ENCODE results near the gene RGS6. TPM values are rescaled to one million over a fixed set of nuclear protein-coding genes. Genes with fewer than 3 reads are reported as not detected.
A peak's percentile ranks its signal among the peaks of the same experiment; 100 is the strongest.

RGS6 gene
- total RNA-seq, 1 donor from 2014 or later = 4.9 TPM

- no peak for DNase-seq (ENCODE audit: low spot score in 2 of 2)
- no peak for FAIRE-seq
Measured at GRCh38 chr14:71942904-71943694, 10.9 kb downstream of the RGS6 start.

- FAIRE-seq = no peak
- no peak for DNase-seq (ENCODE audit: low spot score in 2 of 2)
Measured at GRCh38 chr14:71943695-71944018, 11.4 kb downstream of the RGS6 start.

- DNase-seq (ENCODE audit: low spot score in 2 of 2) = no peak
- no peak for FAIRE-seq
Measured at GRCh38 chr14:71947947-71948500, 15.8 kb downstream of the RGS6 start.

GRCh38 chr14:71952381-71953363, 20.4 kb downstream of the RGS6 start:
- DNase-seq (ENCODE audit: low spot score in 2 of 2) (no peak), FAIRE-seq (no peak)

- FAIRE-seq = no peak
- no peak for DNase-seq (ENCODE audit: low spot score in 2 of 2)
Measured at GRCh38 chr14:71956920-71957563, 24.8 kb downstream of the RGS6 start.

GRCh38 chr14:71959055-71959454, 26.8 kb downstream of the RGS6 start:
- FAIRE-seq = no peak
- no peak for DNase-seq (ENCODE audit: low spot score in 2 of 2)

- DNase-seq (ENCODE audit: low spot score in 2 of 2) (no peak), FAIRE-seq (no peak)
Measured at GRCh38 chr14:71960494-71961353, 28.5 kb downstream of the RGS6 start.

GRCh38 chr14:71961972-71962371, 29.7 kb downstream of the RGS6 start:
- no peak for DNase-seq (ENCODE audit: low spot score in 2 of 2)
- no peak for FAIRE-seq

GRCh38 chr14:71964716-71965115, 32.5 kb downstream of the RGS6 start:
- FAIRE-seq = no peak
- DNase-seq (ENCODE audit: low spot score in 2 of 2) = no peak

- DNase-seq (ENCODE audit: low spot score in 2 of 2) (no peak), FAIRE-seq (no peak)
Measured at GRCh38 chr14:71966528-71966927, 34.3 kb downstream of the RGS6 start.

- no peak for DNase-seq (ENCODE audit: low spot score in 2 of 2)
- FAIRE-seq = no peak
Measured at GRCh38 chr14:71967704-71968103, 35.5 kb downstream of the RGS6 start.

GRCh38 chr14:71970272-71970671, 38.0 kb downstream of the RGS6 start:
- no peak for FAIRE-seq

GRCh38 chr14:71985538-71986189, 53.4 kb downstream of the RGS6 start:
- FAIRE-seq (no peak), DNase-seq (ENCODE audit: low spot score in 2 of 2) (peak in 1 of 2 donors; percentile 13)

More at GRCh38 chr14:71970272-71970671, 38.0 kb downstream of the RGS6 start:
- no peak for DNase-seq (ENCODE audit: low spot score in 2 of 2)

- DNase-seq (ENCODE audit: low spot score in 2 of 2) (no peak), FAIRE-seq (no peak)
Measured at GRCh38 chr14:71988476-71988875, 56.2 kb downstream of the RGS6 start.

- DNase-seq (ENCODE audit: low spot score in 2 of 2) = no peak
- FAIRE-seq = no peak
Measured at GRCh38 chr14:71988939-71989338, 56.7 kb downstream of the RGS6 start.

- DNase-seq (ENCODE audit: low spot score in 2 of 2) (no peak), FAIRE-seq (no peak)
Measured at GRCh38 chr14:71994416-71994815, 62.2 kb downstream of the RGS6 start.

- FAIRE-seq = no peak
- no peak for DNase-seq (ENCODE audit: low spot score in 2 of 2)
Measured at GRCh38 chr14:71995741-71996140, 63.5 kb downstream of the RGS6 start.

- DNase-seq (ENCODE audit: low spot score in 2 of 2) (no peak), FAIRE-seq (no peak)
Measured at GRCh38 chr14:71996610-71997009, 64.4 kb downstream of the RGS6 start.

GRCh38 chr14:72000907-72001306, 68.7 kb downstream of the RGS6 start:
- FAIRE-seq = no peak

More at GRCh38 chr14:72000907-72001306, 68.7 kb downstream of the RGS6 start:
- DNase-seq (ENCODE audit: low spot score in 2 of 2) = peak in 1 of 2 donors; percentile 7
